ENCODE measurements around the gene ATP1B3. TPM values are rescaled to one million over a fixed set of nuclear protein-coding genes. Genes with fewer than 3 reads are reported as not detected.

ATP1B3 gene
- total and polyA plus RNA-seq, 2 experiments from 2014 or later: 123 to 316 TPM

GRCh38 chr3:141865101-141865500, 11.3 kb upstream of the ATP1B3 start:
- H3K9me3 ChIP-seq (ENCODE audit: low read depth): no peaks in the 10 kb centered on the region
- no peaks in the 10 kb centered on the region for H3K9me2 ChIP-seq (replicated peaks; ENCODE audit: insufficient read depth)
- 96% methylated on average over 9 of the region's 9 CpGs for WGBS (ENCODE audit: low lambda C conversion rate, missing lambda C conversion rate)
- H3K27ac ChIP-seq: no peak overlapping the region
- no peak overlapping the region for H2AFZ ChIP-seq
- no peak overlapping the region for H3K4me3 ChIP-seq
- TF ChIP-seq EZH2 (IDR thresholded peaks at IDR 0.05; ENCODE audit: borderline replicate concordance) (no peak), CTCF (IDR thresholded peaks at IDR 0.05; ENCODE audit: poor library complexity) (no peak), EZH2phosphoT487 (IDR thresholded peaks at IDR 0.05; ENCODE audit: low read depth, severe bottlenecking, unreplicated experiment) (no peak)
- no peaks in the 10 kb centered on the region for H3K4me1 ChIP-seq (ENCODE audit: insufficient read depth)
- H3K4me2 ChIP-seq: no peak overlapping the region
- H3K36me3 ChIP-seq (replicated peaks; ENCODE audit: insufficient read depth, low read depth): no peaks in the 10 kb centered on the region
- no peaks in the 10 kb centered on the region for H4K20me1 ChIP-seq (ENCODE audit: insufficient read depth, poor library complexity, severe bottlenecking)
- no peak for DNase-seq (ENCODE audit: low spot score)
- H3K79me2 ChIP-seq: no peaks in the 10 kb centered on the region
- no peaks in the 10 kb centered on the region for H3K27me3 ChIP-seq

DNA sequence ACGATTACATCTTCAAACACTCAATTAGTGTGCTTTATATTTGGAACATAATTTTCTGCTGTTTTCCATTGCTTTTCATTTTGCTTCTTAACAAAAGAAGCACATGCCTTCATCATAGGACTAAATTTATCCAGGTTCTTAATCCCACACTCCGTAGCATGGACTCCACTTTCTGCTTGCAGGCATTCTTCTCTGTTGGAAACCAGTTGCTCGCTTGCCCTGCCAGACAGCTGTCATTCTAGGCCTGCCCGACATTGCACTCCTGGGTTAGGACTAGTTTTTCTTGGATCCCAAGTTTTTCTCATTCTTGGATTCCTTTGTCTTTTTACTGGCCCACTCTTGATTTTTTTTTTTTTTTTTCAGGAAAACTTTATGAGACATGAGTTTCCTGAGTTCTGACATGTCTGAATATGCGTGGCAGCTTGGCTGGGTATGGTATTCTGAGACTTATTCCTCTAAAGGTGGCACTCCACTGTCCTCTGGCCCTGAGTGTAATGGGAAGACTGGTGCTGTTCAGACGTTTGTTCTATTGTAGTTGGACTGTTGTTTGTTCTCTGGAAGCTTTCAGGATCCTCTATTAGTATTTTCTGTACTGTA, 6.3 kb upstream of the ATP1B3 start:
- Histone ChIP-seq H3K27ac (no peak overlapping the region), H3K36me3 (replicated peaks; ENCODE audit: insufficient read depth, low read depth) (no peaks in the 10 kb centered on the region), H3K9me2 (replicated peaks; ENCODE audit: insufficient read depth) (no peaks in the 10 kb centered on the region), H2AFZ (no peak overlapping the region), H4K20me1 (ENCODE audit: insufficient read depth, poor library complexity, severe bottlenecking) (no peaks in the 10 kb centered on the region), H3K27me3 (no peaks in the 10 kb centered on the region), H3K4me1 (ENCODE audit: insufficient read depth) (no peaks in the 10 kb centered on the region), H3K4me2 (no peak overlapping the region), H3K9me3 (ENCODE audit: low read depth) (no peaks in the 10 kb centered on the region), H3K79me2 (no peaks in the 10 kb centered on the region), H3K4me3 (no peak overlapping the region)
- DNase-seq (ENCODE audit: low spot score): no peak
- TF ChIP-seq EZH2phosphoT487 (IDR thresholded peaks at IDR 0.05; ENCODE audit: low read depth, severe bottlenecking, unreplicated experiment): no peak
- TF ChIP-seq CTCF (IDR thresholded peaks at IDR 0.05; ENCODE audit: poor library complexity): no peak
- no peak for TF ChIP-seq EZH2 (IDR thresholded peaks at IDR 0.05; ENCODE audit: borderline replicate concordance)
- WGBS (ENCODE audit: low lambda C conversion rate, missing lambda C conversion rate): 87% methylated on average over 6 of the region's 6 CpGs

DNA sequence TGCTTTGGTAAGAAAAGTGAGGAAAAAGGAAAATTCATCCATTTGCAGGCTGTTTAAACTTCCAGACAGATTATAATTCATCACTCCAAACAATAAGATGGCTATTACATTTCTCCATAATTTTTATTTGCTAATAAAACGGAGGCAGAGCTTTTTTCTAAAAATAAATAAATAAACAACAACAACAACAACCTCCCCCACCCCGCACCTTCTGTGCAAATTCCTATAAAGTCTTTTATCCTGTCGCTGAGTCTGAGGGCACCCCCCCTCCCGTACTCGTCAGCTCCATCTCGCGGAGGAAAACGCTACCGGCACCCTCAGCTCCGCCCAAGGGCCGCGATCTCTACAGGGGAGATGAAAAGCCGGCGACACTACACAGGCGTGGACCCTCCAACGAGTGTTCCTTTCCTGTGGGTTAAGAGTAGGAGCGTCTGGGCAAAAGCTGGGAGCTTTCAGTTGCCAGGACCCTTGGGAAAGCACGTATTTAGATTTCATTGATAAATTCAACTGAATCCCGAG, 1.0 kb upstream of the ATP1B3 start:
- peak; percentile 92 for DNase-seq (ENCODE audit: low spot score)
- peak overlapping the region; percentile 99 for H2AFZ ChIP-seq
- no peaks in the 10 kb centered on the region for H3K27me3 ChIP-seq
- H3K4me3 ChIP-seq: peak overlapping the region; percentile 84
- H3K36me3 ChIP-seq (replicated peaks; ENCODE audit: insufficient read depth, low read depth): no peaks in the 10 kb centered on the region
- H3K9me3 ChIP-seq (ENCODE audit: low read depth): no peaks in the 10 kb centered on the region
- peak overlapping the region; percentile 94 for H3K4me2 ChIP-seq
- no peaks in the 10 kb centered on the region for H3K9me2 ChIP-seq (replicated peaks; ENCODE audit: insufficient read depth)
- TF ChIP-seq EZH2 (IDR thresholded peaks at IDR 0.05; ENCODE audit: borderline replicate concordance) (no peak), CTCF (IDR thresholded peaks at IDR 0.05; ENCODE audit: poor library complexity) (peak; percentile 86)
- WGBS (ENCODE audit: low lambda C conversion rate, missing lambda C conversion rate): 2% methylated on average over 19 of the region's 19 CpGs
- H3K79me2 ChIP-seq: peaks cover 32% of the 10 kb centered on the region
- H4K20me1 ChIP-seq (ENCODE audit: insufficient read depth, poor library complexity, severe bottlenecking): peaks cover 15% of the 10 kb centered on the region
- peak overlapping the region; percentile 100 for H3K27ac ChIP-seq
- no peaks in the 10 kb centered on the region for H3K4me1 ChIP-seq (ENCODE audit: insufficient read depth)

Measured in hepatocyte (in vitro differentiated cells).